D721Med (cell line): ENCODE data around the gene CEP170.

Experiments
- DNase-seq: peaks from one replicate; pipeline ENCODE4 v3.0.0; 2011; ENCODE audit warnings: low spot score; ENCODE audit not compliant: insufficient read length
- FAIRE-seq: peaks from 2 replicates; lab custom pipeline; 2011; peaks lifted over from hg19 to GRCh38; lab: Jason Lieb, UNC
- CTCF ChIP-seq: IDR thresholded peaks from 2 replicates; pipeline ENCODE4 v1.5.1; 2012; ENCODE audit warnings: mild to moderate bottlenecking, control low read depth; ENCODE audit not compliant: insufficient read depth; ENCODE audit errors: missing control alignments

Gene CEP170

GRCh38 chr1:243254927-243255790, at the start of gene CEP170:
TSS of gene CEP170 (minus strand) at chr1:243255281. CDS start at chr1:243225280, 30,001 bp downstream.
- FAIRE-seq (peak; percentile 76), DNase-seq (peak; percentile 67)
- no peak for TF ChIP-seq CTCF

GRCh38 chr1:243301059-243301458, 46.0 kb upstream of the CEP170 start:
- FAIRE-seq (no peak), DNase-seq (no peak)
- TF ChIP-seq CTCF, result no peak

GRCh38 chr1:243299069-243299468, 44.0 kb upstream of the CEP170 start:
- DNase-seq (no peak), FAIRE-seq (no peak)
- no peak for TF ChIP-seq CTCF

GRCh38 chr1:243294723-243295121, 39.6 kb upstream of the CEP170 start:
- FAIRE-seq (peak; percentile 25), DNase-seq (no peak)
- no peak for TF ChIP-seq CTCF

- no peak for TF ChIP-seq CTCF
- FAIRE-seq, result peak; percentile 61
- no peak for DNase-seq
Observed at GRCh38 chr1:243293941-243294722, 39.1 kb upstream of the CEP170 start.

GRCh38 chr1:243292117-243292516, 37.0 kb upstream of the CEP170 start:
- no peak for TF ChIP-seq CTCF
- FAIRE-seq, result no peak
- no peak for DNase-seq
